ENCODE data around the gene AGFG1.
"Not testable (repeated sequence)": the region's sequence is repeated elsewhere in the genome, so short reads cannot be mapped to it uniquely, and the experiment has no call there.

Gene AGFG1

GRCh38 chr2:227503433-227504406 is 31.8 kb downstream of the AGFG1 start:
- DNase-seq, result no peak

GRCh38 chr2:227504700-227505099 is 32.7 kb downstream of the AGFG1 start:
- no peak for DNase-seq

- no peak for DNase-seq
These were observed 34.5 kb downstream of the AGFG1 start for GRCh38 chr2:227506456-227506855.

- no peak for DNase-seq
These were observed 36.0 kb downstream of the AGFG1 start for GRCh38 chr2:227507963-227508362.

- DNase-seq, result no peak
These were observed 37.1 kb downstream of the AGFG1 start for GRCh38 chr2:227509076-227509475.

- no peak for DNase-seq
These were observed 38.1 kb downstream of the AGFG1 start for GRCh38 chr2:227509824-227510619.

GRCh38 chr2:227510620-227510958 is 38.6 kb downstream of the AGFG1 start:
- DNase-seq, result no peak

GRCh38 chr2:227511239-227511930 is 39.4 kb downstream of the AGFG1 start:
- no peak for DNase-seq

GRCh38 chr2:227511955-227512354 is 40.0 kb downstream of the AGFG1 start:
- no peak for DNase-seq

- DNase-seq, result no peak
These were observed 41.2 kb downstream of the AGFG1 start for GRCh38 chr2:227513113-227513512.

GRCh38 chr2:227515742-227516141 is 43.8 kb downstream of the AGFG1 start:
- no peak for DNase-seq

GRCh38 chr2:227517724-227518123 is 45.8 kb downstream of the AGFG1 start:
- DNase-seq, result no peak

- DNase-seq, result not testable (repeated sequence)
These were observed 46.4 kb downstream of the AGFG1 start for GRCh38 chr2:227518278-227518865.

GRCh38 chr2:227521178-227521577 is 49.2 kb downstream of the AGFG1 start:
- DNase-seq, result not testable (repeated sequence)

GRCh38 chr2:227524665-227525064 is 52.7 kb downstream of the AGFG1 start:
- no peak for DNase-seq

- DNase-seq, result no peak
These were observed 55.4 kb downstream of the AGFG1 start for GRCh38 chr2:227527351-227527750.

- DNase-seq, result no peak
These were observed 56.8 kb downstream of the AGFG1 start for GRCh38 chr2:227528803-227529202.

GRCh38 chr2:227529871-227530270 is 57.9 kb downstream of the AGFG1 start:
- DNase-seq, result no peak

- DNase-seq, result no peak
These were observed 62.8 kb downstream of the AGFG1 start for GRCh38 chr2:227534714-227535113.

- DNase-seq, result peak; percentile 31
These were observed 64.5 kb downstream of the AGFG1 start for GRCh38 chr2:227536445-227536844.

GRCh38 chr2:227539465-227539956 is 67.6 kb downstream of the AGFG1 start:
- DNase-seq, result no peak

GRCh38 chr2:227540352-227540751 is 68.4 kb downstream of the AGFG1 start:
- not testable (repeated sequence) for DNase-seq

- no peak for DNase-seq
These were observed 74.0 kb downstream of the AGFG1 start for GRCh38 chr2:227545990-227546389.

All from COR-L47 (cell line).